Left ventricle myocardium inferior (tissue), 1 donor: ENCODE measurements around the gene TRIM17. TPM values are rescaled to one million over a fixed set of nuclear protein-coding genes. Genes with fewer than 3 reads are reported as not detected.

Experiments used
- DNase-seq: peaks from one replicate; pipeline ENCODE4 v3.0.0-alpha.2; 2020
- H3K27ac ChIP-seq: fragments of 200-600 bp; replicated peaks from 2 replicates; pipeline ENCODE4 v1.8.0; 2021
- H3K27me3 ChIP-seq: fragments of 200-600 bp; 2 replicates; pipeline ENCODE4 v1.8.0; 2021; ENCODE audit warnings: low read depth
- H3K36me3 ChIP-seq: fragments of 200-600 bp; 2 replicates; pipeline ENCODE4 v1.8.0; 2021
- H3K4me1 ChIP-seq: fragments of 200-600 bp; 2 replicates; pipeline ENCODE4 v1.8.0; 2021
- H3K4me3 ChIP-seq: fragments of 200-600 bp; 2 replicates; pipeline ENCODE4 v1.8.0; 2021; ENCODE audit warnings: mild to moderate bottlenecking, moderate library complexity
- H3K9me3 ChIP-seq: fragments of 200-600 bp; replicated peaks from 2 replicates; pipeline ENCODE4 v1.8.0; 2021
- CTCF ChIP-seq: fragments of 200-600 bp; IDR thresholded peaks from 2 replicates; pipeline ENCODE4 v1.8.0; 2021; ENCODE audit warnings: antibody characterized with exemption, mild to moderate bottlenecking, borderline replicate concordance
- intact Hi-C: fragments of 100-400 bp; cut with micrococcal nuclease; formaldehyde crosslinking; loops from one replicate; pipeline ENCODE4 v1.11.0; 2022
- total RNA-seq: library from RNA; stranded (reverse); fragmentation: NEBNext Ultra II Directional; extraction: Animal tissue kit (Norgen Biotek cat#: 25700); gene quantifications from one replicate; pipeline ENCODE4 v1.2.1, GENCODE V29; 2021
- donor health status: DM: no; HTN: yes; CAD: no; lungs with severe emphysema.

TRIM17 gene
- total RNA-seq, 1 donor from 2014 or later = 0.36 TPM

GRCh38 chr1:228373681-228374571 is 42.7 kb downstream of the TRIM17 start:
- Histone ChIP-seq H3K36me3 (peaks cover 30% of the 10 kb centered on the region), H3K27me3 (peaks cover 25% of the 10 kb centered on the region), H3K27ac (peak overlapping the region; percentile 95), H3K4me3 (peak overlapping the region; percentile 25), H3K9me3 (no peaks in the 10 kb centered on the region), H3K4me1 (peaks cover 73% of the 10 kb centered on the region)
- intact Hi-C loops = no loop called here
- no peak for TF ChIP-seq CTCF
- DNase-seq = peak; percentile 16

- DNase-seq = peak; percentile 4
- TF ChIP-seq CTCF = no peak
- H3K4me1 ChIP-seq = peaks cover 74% of the 10 kb centered on the region
- peaks cover 27% of the 10 kb centered on the region for H3K36me3 ChIP-seq
- intact Hi-C loops = no loop called here
- H3K9me3 ChIP-seq = no peaks in the 10 kb centered on the region
- peak overlapping the region; percentile 95 for H3K27ac ChIP-seq
- peaks cover 24% of the 10 kb centered on the region for H3K27me3 ChIP-seq
- H3K4me3 ChIP-seq = peak overlapping the region; percentile 67
Observed at GRCh38 chr1:228373004-228373680, 43.5 kb downstream of the TRIM17 start.

- no peak for TF ChIP-seq CTCF
- H3K9me3 ChIP-seq = no peaks in the 10 kb centered on the region
- peaks cover 22% of the 10 kb centered on the region for H3K27me3 ChIP-seq
- DNase-seq = peak; percentile 52
- peaks cover 23% of the 10 kb centered on the region for H3K36me3 ChIP-seq
- H3K4me3 ChIP-seq = peak overlapping the region; percentile 67
- intact Hi-C loops = no loop called here
- peaks cover 74% of the 10 kb centered on the region for H3K4me1 ChIP-seq
- H3K27ac ChIP-seq = peak overlapping the region; percentile 95
Observed at GRCh38 chr1:228372183-228373003, 44.3 kb downstream of the TRIM17 start.

GRCh38 chr1:228371741-228372182 is 44.9 kb downstream of the TRIM17 start:
- Histone ChIP-seq H3K27me3 (peaks cover 28% of the 10 kb centered on the region), H3K4me1 (peaks cover 74% of the 10 kb centered on the region), H3K4me3 (peak overlapping the region; percentile 67), H3K9me3 (no peaks in the 10 kb centered on the region), H3K27ac (peak overlapping the region; percentile 95), H3K36me3 (peaks cover 17% of the 10 kb centered on the region)
- DNase-seq = no peak
- TF ChIP-seq CTCF = no peak
- intact Hi-C loops = no loop called here
